Measurements from ENCODE around the gene CDH23.

- TF ChIP-seq CTCF (IDR thresholded peaks at IDR 0.05; ENCODE audit: poor library complexity) (no peak), EZH2 (IDR thresholded peaks at IDR 0.05; ENCODE audit: borderline replicate concordance) (no peak)
Observed at GRCh38 chr10:71637305-71637704, 240.6 kb downstream of the CDH23 start.
